ENCODE data around the gene TNFRSF17. TPM values are rescaled to one million over a fixed set of nuclear protein-coding genes. Genes with fewer than 3 reads are reported as not detected.
A peak's percentile ranks its signal among the peaks of the same experiment; 100 is the strongest.

The TNFRSF17 gene
- total and polyA plus RNA-seq, 9 of the 15 experiments (the other 6 are each of a cell fraction or from before 2014, with no cell fraction given) = not detected

GRCh38 chr16:11915644-11916523 is 49.1 kb upstream of the TNFRSF17 start, which contains the start of gene GSPT1 (continued):
- TF ChIP-seq HDAC8 (tag; IDR thresholded peaks at IDR 0.05) = peak; percentile 56; the same call in 1 of the 2 replicates
- TF ChIP-seq HNRNPUL1 (IDR thresholded peaks at IDR 0.05; ENCODE audit: low read length) = no peak
- TF ChIP-seq ZNF224 (CRISPR knock-in tag; IDR thresholded peaks at IDR 0.05) = no peak
- TF ChIP-seq ZFX (CRISPR knock-in tag; IDR thresholded peaks at IDR 0.05) = peak; percentile 75
- TF ChIP-seq, protein P1, sequence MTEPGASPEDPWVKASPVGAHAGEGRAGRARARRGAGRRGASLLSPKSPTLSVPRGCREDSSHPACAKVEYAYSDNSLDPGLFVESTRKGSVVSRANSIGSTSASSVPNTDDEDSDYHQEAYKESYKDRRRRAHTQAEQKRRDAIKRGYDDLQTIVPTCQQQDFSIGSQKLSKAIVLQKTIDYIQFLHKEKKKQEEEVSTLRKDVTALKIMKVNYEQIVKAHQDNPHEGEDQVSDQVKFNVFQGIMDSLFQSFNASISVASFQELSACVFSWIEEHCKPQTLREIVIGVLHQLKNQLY (CRISPR knock-in tag; conservative IDR thresholded peaks at IDR 0.05) = no peak
- TF ChIP-seq RREB1 (CRISPR knock-in tag; IDR thresholded peaks at IDR 0.05) = no peak
- TF ChIP-seq, protein P2, sequence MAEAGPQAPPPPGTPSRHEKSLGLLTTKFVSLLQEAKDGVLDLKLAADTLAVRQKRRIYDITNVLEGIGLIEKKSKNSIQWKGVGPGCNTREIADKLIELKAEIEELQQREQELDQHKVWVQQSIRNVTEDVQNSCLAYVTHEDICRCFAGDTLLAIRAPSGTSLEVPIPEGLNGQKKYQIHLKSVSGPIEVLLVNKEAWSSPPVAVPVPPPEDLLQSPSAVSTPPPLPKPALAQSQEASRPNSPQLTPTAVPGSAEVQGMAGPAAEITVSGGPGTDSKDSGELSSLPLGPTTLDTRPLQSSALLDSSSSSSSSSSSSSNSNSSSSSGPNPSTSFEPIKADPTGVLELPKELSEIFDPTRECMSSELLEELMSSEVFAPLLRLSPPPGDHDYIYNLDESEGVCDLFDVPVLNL (CRISPR knock-in tag; IDR thresholded peaks at IDR 0.05; ENCODE audit: low read depth) = 0 out of 2 replicates have a peak, but pooled peaks have one; percentile 26
- peak; percentile 90 for TF ChIP-seq ZNF764 (CRISPR knock-in tag; IDR thresholded peaks at IDR 0.05; ENCODE audit: low read depth)
- no peak for TF ChIP-seq ZNF696 (CRISPR knock-in tag; conservative IDR thresholded peaks at IDR 0.05)
- peak; percentile 75; the same call in 1 of the 2 replicates for TF ChIP-seq XRCC5 (IDR thresholded peaks at IDR 0.05; ENCODE audit: low read depth, low read length)
- TF ChIP-seq ZFP1 (CRISPR knock-in tag; IDR thresholded peaks at IDR 0.05) = no peak
- no peak for TF ChIP-seq BMI1 (IDR thresholded peaks at IDR 0.05; ENCODE audit: low read length)
- no peak for TF ChIP-seq NFXL1 (CRISPR knock-in tag; IDR thresholded peaks at IDR 0.05)
- peak; percentile 65; the same call in 1 of the 2 replicates for TF ChIP-seq TCFL5 (CRISPR knock-in tag; conservative IDR thresholded peaks at IDR 0.05)
- TF ChIP-seq ZZZ3 (IDR thresholded peaks at IDR 0.05) = no peak
- TF ChIP-seq ELF1 (tag; IDR thresholded peaks at IDR 0.05) = peak; percentile 99
- peak; percentile 69 for TF ChIP-seq PHF20 (IDR thresholded peaks at IDR 0.05; ENCODE audit: partially characterized antibody)
- TF ChIP-seq E2F3 (CRISPR knock-in tag; IDR thresholded peaks at IDR 0.05) = no peak
- TF ChIP-seq THRA (IDR thresholded peaks at IDR 0.05) = no peak

All from K562 (cell line).